ENCODE data around the gene PXDC1. TPM values are rescaled to one million over a fixed set of nuclear protein-coding genes. Genes with fewer than 3 reads are reported as not detected.

PXDC1 gene
- polyA plus RNA-seq, 1 donor from 2014 or later = 3.9 TPM

DNA sequence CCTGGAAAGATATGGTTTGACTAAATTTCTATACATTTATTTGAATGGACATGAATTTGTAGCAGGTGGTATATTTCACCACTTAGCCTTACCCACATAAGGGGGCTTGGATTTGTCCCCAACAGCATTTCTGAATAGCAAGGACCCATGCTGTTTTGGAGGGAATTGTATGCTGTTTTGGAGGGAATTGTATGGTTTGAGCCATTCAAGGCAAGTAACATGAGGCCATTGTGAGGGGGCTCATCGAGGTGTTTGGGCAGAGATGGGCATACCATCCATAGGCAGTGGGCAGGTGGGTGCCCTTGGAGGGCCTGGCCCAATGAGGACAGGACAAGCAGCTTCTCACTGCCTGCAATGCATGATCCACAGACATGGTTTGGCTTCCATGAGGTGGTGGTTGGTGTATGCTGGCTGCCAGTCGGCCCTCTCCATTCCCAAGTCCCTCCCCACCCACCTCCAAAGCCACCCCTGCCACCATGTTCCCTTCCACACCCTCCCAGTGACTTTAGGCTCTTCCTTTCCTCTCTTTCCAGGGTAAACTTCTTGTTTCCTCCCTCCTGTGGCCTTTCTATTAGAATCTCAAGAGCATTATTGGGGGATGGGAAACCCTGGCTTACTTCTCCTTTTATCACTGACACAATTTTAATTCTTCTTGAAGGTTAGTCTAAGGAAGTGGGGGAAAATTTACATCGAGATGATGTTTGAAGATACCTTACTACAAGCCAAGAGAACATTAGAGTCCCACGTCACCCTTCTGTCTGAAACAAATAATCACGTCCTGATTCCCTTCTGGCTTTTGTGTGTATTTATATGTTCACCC, 13.2 kb upstream of the PXDC1 start:
- no peak overlapping the region for H2AFZ ChIP-seq (ENCODE audit: low read depth, low read length)
- no peaks in the 10 kb centered on the region for H4K20me1 ChIP-seq (ENCODE audit: insufficient read depth)
- TF ChIP-seq RAD21 (conservative IDR thresholded peaks at IDR 0.05) = no peak
- TF ChIP-seq MXI1 (conservative IDR thresholded peaks at IDR 0.05; ENCODE audit: poor library complexity, severe bottlenecking) = no peak
- no peak for TF ChIP-seq CTCF (IDR thresholded peaks at IDR 0.05; ENCODE audit: poor library complexity, severe bottlenecking)
- no peak for TF ChIP-seq SMC3 (conservative IDR thresholded peaks at IDR 0.05; ENCODE audit: poor library complexity)
- no peak for TF ChIP-seq TAF1 (IDR thresholded peaks at IDR 0.05; ENCODE audit: low read depth)
- no peak for TF ChIP-seq POLR2AphosphoS5 (IDR thresholded peaks at IDR 0.05)
- H3F3A ChIP-seq (ENCODE audit: insufficient read depth, low read length, poor library complexity, severe bottlenecking) = no peaks in the 10 kb centered on the region
- no peaks in the 10 kb centered on the region for H3K36me3 ChIP-seq (ENCODE audit: insufficient read depth, low read length)
- no peaks in the 10 kb centered on the region for H3K9me3 ChIP-seq (ENCODE audit: low read length)
- no peaks in the 10 kb centered on the region for H3K79me2 ChIP-seq (replicated peaks; ENCODE audit: insufficient read depth, low read length)
- H3K27me3 ChIP-seq (ENCODE audit: insufficient read depth, low read depth, low read length) = no peaks in the 10 kb centered on the region
- no peak overlapping the region for H3K4me3 ChIP-seq (ENCODE audit: low read length)
- H3K9me2 ChIP-seq (ENCODE audit: insufficient read depth, low read length) = no peaks in the 10 kb centered on the region
- H3K27ac ChIP-seq (ENCODE audit: low read length) = no peak overlapping the region
- no peak overlapping the region for H3K4me2 ChIP-seq (ENCODE audit: low read length)
- no peak overlapping the region for H3K9ac ChIP-seq (ENCODE audit: low read length)

DNA sequence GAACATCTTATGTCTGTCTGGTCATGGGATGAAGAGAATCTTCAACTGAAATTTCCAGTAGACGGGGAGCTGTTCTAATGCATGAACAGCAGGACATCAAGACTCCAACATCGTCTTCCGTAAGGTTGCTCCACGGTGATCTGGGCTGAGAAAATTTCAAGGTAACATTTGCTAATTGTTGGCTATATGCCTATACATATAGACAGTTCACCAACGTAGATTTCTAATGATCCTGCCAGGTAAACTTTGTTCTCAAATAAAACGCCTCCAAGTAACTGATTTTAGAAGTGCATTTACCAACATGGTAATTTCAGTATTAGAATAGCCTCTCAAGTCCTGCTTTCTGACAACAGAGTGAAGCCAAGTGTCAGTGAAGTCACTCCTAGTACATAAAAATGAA, 11.3 kb upstream of the PXDC1 start:
- TF ChIP-seq EZH2 (IDR thresholded peaks at IDR 0.05; ENCODE audit: borderline replicate concordance, insufficient read depth, low read length, poor library complexity, severe bottlenecking) (no peak), MXI1 (conservative IDR thresholded peaks at IDR 0.05; ENCODE audit: poor library complexity, severe bottlenecking) (no peak), CTCF (IDR thresholded peaks at IDR 0.05; ENCODE audit: poor library complexity, severe bottlenecking) (no peak), TAF1 (IDR thresholded peaks at IDR 0.05; ENCODE audit: low read depth) (no peak), SMC3 (conservative IDR thresholded peaks at IDR 0.05; ENCODE audit: poor library complexity) (no peak), RAD21 (conservative IDR thresholded peaks at IDR 0.05) (no peak), POLR2AphosphoS5 (IDR thresholded peaks at IDR 0.05) (no peak), EP300 (conservative IDR thresholded peaks at IDR 0.05; ENCODE audit: poor library complexity, severe bottlenecking) (no peak)
- TF ChIP-seq, protein P1, sequence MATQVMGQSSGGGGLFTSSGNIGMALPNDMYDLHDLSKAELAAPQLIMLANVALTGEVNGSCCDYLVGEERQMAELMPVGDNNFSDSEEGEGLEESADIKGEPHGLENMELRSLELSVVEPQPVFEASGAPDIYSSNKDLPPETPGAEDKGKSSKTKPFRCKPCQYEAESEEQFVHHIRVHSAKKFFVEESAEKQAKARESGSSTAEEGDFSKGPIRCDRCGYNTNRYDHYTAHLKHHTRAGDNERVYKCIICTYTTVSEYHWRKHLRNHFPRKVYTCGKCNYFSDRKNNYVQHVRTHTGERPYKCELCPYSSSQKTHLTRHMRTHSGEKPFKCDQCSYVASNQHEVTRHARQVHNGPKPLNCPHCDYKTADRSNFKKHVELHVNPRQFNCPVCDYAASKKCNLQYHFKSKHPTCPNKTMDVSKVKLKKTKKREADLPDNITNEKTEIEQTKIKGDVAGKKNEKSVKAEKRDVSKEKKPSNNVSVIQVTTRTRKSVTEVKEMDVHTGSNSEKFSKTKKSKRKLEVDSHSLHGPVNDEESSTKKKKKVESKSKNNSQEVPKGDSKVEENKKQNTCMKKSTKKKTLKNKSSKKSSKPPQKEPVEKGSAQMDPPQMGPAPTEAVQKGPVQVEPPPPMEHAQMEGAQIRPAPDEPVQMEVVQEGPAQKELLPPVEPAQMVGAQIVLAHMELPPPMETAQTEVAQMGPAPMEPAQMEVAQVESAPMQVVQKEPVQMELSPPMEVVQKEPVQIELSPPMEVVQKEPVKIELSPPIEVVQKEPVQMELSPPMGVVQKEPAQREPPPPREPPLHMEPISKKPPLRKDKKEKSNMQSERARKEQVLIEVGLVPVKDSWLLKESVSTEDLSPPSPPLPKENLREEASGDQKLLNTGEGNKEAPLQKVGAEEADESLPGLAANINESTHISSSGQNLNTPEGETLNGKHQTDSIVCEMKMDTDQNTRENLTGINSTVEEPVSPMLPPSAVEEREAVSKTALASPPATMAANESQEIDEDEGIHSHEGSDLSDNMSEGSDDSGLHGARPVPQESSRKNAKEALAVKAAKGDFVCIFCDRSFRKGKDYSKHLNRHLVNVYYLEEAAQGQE (IDR thresholded peaks at IDR 0.05; ENCODE audit: borderline replicate concordance) = no peak
- Histone ChIP-seq H4K20me1 (ENCODE audit: insufficient read depth) (no peaks in the 10 kb centered on the region), H3K27me3 (ENCODE audit: insufficient read depth, low read depth, low read length) (no peaks in the 10 kb centered on the region), H3K9ac (ENCODE audit: low read length) (no peak overlapping the region), H2AFZ (ENCODE audit: low read depth, low read length) (no peak overlapping the region), H3K27ac (ENCODE audit: low read length) (no peak overlapping the region), H3K9me2 (ENCODE audit: insufficient read depth, low read length) (no peaks in the 10 kb centered on the region), H3K4me2 (ENCODE audit: low read length) (no peak overlapping the region), H3F3A (ENCODE audit: insufficient read depth, low read length, poor library complexity, severe bottlenecking) (no peaks in the 10 kb centered on the region), H3K36me3 (ENCODE audit: insufficient read depth, low read length) (no peaks in the 10 kb centered on the region), H3K4me3 (ENCODE audit: low read length) (no peak overlapping the region), H3K9me3 (ENCODE audit: low read length) (no peaks in the 10 kb centered on the region), H3K79me2 (replicated peaks; ENCODE audit: insufficient read depth, low read length) (no peaks in the 10 kb centered on the region)

All from neural cell (in vitro differentiated cells).